GM23248 (cell line): ENCODE data around the gene KMT5B.

Experiments used
- EZH2 ChIP-seq: fragments of 200-600 bp; sonication (generic); IDR thresholded peaks from 2 replicates; pipeline ENCODE4 v1.6.1; 2018; ENCODE audit warnings: antibody characterized with exemption, mild to moderate bottlenecking; ENCODE audit not compliant: insufficient read depth, poor library complexity, severe bottlenecking
- EZH2phosphoT487 ChIP-seq: fragments of 200-600 bp; sonication (generic); IDR thresholded peaks from 2 replicates; pipeline ENCODE4 v1.6.1; 2018; ENCODE audit warnings: antibody characterized with exemption, moderate library complexity, mild to moderate bottlenecking, low read depth; ENCODE audit not compliant: insufficient read depth

GRCh38 chr11:68107689-68108088 lies 105.4 kb downstream of the KMT5B start:
- no peak for TF ChIP-seq EZH2
- TF ChIP-seq EZH2phosphoT487: no peak
